Thyroid gland (tissue), 4 donors: Measurements from ENCODE around the gene INSC.

Experiments
- CTCF ChIP-seq, 6 experiments: fragments of 200-600 bp in 3 of 6; fragments of 450-650 bp in 3 of 6; sonication (generic) in 3 of 6; IDR thresholded peaks; one replicate each; pipeline ENCODE4 v1.5.1; 2016 to 2019; ENCODE audit warnings: antibody characterized with exemption in 6 of 6, mild to moderate bottlenecking in 2 of 6, inconsistent platforms in 1 of 6, moderate library complexity in 1 of 6
- POLR2A ChIP-seq, 2 donors: fragments of 450-650 bp; IDR thresholded peaks; one replicate each; pipeline ENCODE4 v1.6.1; 2017; ENCODE audit warnings: antibody characterized with exemption in 2 of 2, mild to moderate bottlenecking in 2 of 2, moderate library complexity in 1 of 2

GRCh38 chr11:15123849-15124248 is 9.1 kb downstream of the INSC start:
- TF ChIP-seq CTCF (IDR thresholded peaks at IDR 0.05) (no peak), POLR2A (IDR thresholded peaks at IDR 0.05) (no peak)
